HG02973 (cell line): Measurements from ENCODE around the gene RFTN2.
"Not testable (repeated sequence)": the region's sequence is repeated elsewhere in the genome, so short reads cannot be mapped to it uniquely, and the experiment has no call there.

Experiments
- ATAC-seq: cut with Tn5 transposase; IDR thresholded peaks from one replicate; pipeline ENCODE4 v1.9.1; 2021; ENCODE audit warnings: moderate library complexity; ENCODE audit not compliant: unreplicated experiment

RFTN2 gene, protein sequence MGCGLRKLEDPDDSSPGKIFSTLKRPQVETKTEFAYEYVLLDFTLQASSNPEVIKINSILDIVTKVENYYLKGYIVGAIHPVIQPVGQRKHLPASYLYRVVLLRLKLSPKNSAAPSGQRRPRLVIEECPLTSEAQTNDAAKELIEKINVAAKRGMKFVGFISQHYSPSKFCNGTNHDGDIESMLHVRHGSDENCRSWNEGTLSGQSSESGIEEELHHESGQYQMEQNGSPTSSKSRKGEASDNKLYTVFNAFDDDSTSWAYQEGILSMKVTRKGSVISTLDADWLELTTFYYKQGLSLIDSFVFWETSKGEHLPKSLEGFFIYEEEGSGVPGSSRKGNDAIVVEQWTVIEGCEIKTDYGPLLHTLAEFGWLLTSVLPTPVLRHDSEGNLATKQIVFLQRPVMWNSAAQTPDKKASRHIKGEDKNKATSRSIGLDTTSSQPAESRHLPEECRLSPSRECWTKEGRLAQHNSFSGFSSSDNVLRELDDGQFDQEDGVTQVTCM

DNA sequence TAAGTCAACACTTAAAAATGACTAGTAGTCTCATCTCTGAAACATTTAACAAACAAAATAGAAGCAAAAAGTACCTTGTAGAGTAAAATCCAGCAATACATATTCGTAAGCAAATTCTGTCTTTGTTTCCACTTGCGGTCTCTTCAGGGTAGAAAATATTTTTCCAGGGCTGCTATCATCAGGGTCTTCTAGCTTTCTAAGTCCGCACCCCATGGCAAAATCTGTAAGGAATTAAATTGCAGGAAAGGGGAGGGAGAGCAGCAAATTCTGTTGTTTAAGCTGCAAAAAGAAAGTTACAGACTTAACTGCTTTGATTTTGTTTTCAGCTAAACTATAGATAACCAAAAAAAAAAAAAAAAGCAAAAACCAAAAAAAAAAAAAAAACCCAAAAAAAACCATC is at the start of gene RFTN2:
TSS of gene RFTN2 (minus strand) at position 342 of the 400 bp plus-strand sequence. CDS start at position 213, 129 bp downstream.
- no peak for ATAC-seq

DNA sequence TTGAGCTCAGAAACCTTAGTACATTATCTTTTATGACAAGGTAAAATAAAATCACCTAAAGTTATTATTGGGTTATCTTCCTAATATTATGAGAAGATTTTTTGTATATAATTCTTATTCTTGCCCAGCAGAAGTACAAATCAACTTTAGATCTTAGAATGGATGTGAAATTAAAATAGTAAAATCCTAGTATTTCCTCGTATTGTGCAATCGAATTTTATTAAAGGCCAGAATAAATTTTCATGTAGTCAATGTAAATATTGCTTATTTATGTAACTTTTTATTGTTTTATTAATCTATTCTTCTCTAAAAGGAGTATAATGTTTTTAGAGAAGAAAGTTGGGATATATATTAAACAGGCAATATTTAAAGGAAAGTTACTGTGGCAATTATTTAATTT is 42.5 kb upstream of the RFTN2 start:
- ATAC-seq: no peak

DNA sequence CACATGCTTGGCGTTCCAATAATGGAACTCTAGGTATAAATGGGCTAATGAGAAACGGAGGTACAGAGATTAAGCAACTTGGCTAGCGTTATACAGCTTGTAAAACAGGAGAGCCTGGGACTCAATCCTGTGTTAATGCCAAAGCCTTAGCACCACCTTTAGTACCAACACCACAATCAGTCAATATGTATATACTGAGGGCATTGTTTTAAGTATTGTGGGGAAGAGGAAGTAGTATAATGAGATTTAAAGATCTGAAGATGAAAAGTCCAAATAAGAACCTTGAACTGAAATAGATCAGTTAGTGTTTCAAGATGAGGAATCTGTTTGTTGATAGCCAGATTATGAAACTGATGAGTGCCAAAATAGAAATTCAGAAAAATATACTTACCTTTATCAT is 37.9 kb upstream of the RFTN2 start:
- ATAC-seq: no peak

DNA sequence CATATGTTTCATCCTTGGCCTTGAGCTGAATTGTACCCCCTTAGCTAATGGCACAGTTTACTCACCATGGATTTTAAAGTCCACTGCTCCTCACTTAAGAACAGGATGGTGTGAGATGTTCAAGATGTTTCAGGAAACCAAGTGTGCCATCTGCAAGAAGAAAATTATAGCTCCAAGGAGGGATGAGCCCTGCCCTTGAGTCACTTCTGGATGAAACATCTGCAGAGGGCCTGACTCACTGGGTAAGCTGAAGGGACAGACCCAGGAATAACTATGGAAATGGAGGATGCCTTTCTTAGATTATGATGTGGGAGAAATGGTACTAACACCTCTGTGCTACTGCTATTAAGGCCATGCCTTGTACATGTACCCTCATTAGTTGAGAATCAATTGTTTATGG is 36.2 kb upstream of the RFTN2 start:
- no peak for ATAC-seq

DNA sequence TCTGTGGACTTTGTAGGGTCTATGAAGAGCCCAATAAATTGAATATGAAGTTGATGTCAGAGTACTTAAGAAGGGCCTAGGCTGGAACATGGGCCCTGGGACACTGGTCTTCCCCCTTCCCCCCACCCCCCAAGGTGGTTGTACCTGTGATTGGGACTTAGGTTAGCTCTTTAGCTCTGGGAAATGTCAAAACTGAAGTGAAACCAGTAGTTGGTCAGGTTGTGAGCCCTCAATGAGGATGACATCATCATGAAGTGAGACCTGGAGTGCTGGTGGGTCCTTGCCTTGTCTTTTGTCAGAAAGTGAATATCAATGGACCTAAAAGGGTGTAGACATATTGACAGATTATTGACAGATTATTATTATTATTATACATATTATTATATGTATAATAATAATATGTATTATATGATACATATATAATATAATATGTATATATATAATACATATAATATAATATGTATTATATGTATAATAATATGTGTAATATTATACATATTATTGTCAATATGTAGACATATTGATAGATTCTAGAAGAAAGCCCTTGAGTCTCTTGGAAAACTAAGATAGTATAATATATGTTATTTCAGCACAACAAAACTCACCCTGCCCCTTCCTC is 35.1 kb upstream of the RFTN2 start:
- peak; percentile 86 for ATAC-seq

DNA sequence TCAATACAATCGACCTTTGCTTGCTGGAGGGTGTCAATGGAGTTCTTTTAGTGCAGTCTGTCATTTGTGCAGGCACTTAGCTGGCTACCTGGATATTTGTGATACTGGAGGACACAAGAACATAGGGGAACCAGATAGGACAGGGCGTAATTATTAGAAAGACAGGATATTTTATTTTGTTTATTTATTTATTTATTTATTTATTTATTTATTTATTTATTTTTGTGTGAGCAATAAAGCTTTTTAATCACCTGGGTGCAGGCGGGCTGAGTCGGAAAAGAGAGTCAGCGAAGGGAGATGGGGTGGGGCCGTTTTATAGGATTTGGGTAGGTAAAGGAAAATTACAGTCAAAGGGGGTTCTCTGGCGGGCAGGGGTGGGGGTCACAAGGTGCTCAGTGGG is 33.8 kb upstream of the RFTN2 start:
- ATAC-seq: not testable (repeated sequence)

DNA sequence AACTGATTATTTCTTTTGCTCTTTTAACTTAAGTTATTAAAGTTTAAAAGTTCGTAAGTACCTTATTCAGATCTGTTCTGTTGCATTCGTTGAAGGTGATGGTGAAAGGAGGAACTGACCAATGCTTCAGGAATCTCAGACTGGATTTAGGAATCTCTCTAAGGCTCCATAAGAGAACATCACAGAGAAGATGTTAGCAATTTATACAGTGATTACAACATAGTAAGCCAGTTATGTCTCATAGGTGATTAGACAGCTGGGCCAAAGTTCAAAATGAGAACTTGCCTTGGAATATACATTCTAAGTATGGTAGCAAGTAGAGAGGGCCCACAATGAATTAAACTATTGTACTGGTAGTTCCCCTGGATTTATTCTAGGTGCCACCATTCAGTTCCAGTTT is 32.9 kb upstream of the RFTN2 start:
- no peak for ATAC-seq

DNA sequence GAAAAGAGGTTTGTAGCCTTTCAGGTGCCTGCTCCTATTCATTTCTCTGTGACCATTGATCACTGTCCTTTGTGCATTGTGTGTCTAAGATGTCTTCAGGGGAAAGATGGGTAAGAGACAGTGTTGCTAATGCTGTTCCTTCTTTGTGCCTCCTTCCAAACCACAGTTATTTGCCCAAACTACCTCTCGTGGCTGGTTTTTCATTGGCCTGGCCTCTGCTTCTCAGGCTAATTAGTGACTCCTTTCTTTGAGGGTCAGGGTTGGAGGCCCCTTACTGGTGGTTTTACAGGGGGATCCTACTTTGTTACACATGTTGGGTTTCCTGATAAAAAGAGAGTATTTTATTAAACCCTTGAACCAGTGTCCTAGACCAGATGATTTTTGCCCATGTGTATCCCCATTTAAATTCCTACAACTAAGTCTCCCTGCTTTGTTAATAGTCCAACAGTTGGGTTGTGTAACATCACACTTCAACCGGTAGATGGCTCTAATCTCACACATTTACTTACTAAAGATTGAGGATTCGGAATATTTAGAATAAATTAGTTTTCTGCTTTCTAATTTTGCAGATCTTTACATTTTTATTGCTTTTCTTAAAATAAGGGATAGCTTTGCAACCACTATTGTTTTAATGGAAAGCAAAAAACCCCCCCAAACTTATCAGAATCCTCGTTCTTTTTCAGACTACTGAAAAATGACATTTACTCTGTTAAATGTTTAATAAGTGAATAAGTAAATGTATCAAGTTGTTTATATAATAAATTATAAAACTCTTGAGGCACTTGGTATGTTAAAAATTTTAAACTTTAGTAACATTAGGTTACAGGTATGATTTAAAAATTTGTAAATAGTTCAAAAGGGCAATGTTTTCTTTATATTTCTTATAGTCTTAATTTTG is 32.2 kb upstream of the RFTN2 start:
- no peak for ATAC-seq

DNA sequence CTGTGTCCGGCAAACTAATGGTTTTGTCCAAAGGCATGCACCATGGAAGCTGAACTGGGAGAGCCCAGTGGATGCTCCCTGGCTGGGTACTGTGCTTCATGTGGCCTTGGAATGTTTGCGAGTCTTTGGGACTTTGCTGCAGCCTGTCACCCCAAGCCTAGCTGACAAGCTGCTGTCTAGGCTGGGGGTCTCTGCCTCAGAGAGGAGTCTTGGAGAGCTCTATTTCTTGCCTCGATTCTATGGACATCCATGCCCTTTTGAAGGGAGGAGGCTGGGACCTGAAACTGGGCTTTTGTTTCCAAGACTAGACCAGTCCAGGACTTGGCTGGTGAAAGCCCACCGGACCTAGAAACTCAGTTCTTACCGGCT is 31.4 kb upstream of the RFTN2 start:
- ATAC-seq: no peak

DNA sequence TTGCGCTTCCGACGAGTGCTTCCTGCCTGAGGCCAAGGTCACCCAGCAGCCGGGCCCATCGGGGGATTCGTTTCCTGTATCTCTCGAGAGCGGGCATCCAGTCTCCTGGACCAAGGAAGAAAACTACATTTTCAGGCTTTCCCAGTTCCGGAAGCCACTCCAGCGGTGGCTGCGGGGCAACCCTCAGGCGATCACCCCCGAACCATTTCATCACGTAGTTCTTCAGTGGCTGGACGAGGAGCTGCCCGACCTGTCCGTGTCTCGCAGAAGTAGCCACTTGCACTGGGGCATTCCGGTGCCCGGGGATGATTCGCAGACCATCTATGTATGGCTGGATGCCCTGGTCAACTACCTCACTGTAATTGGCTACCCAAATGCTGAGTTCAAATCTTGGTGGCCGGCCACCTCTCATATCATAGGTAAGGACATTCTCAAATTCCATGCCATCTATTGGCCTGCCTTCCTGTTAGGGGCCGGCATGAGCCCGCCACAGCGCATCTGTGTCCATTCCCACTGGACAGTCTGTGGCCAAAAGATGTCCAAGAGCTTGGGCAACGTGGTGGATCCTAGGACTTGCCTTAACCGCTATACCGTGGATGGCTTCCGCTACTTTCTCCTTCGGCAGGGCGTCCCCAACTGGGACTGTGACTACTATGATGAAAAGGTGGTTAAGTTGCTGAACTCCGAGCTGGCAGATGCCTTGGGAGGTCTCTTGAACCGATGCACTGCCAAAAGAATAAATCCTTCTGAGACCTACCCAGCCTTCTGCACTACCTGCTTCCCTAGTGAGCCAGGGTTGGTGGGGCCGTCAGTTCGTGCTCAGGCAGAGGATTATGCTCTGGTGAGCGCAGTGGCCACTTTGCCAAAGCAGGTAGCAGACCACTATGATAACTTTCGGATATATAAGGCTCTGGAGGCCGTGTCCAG is 30.8 kb upstream of the RFTN2 start:
- ATAC-seq: no peak

DNA sequence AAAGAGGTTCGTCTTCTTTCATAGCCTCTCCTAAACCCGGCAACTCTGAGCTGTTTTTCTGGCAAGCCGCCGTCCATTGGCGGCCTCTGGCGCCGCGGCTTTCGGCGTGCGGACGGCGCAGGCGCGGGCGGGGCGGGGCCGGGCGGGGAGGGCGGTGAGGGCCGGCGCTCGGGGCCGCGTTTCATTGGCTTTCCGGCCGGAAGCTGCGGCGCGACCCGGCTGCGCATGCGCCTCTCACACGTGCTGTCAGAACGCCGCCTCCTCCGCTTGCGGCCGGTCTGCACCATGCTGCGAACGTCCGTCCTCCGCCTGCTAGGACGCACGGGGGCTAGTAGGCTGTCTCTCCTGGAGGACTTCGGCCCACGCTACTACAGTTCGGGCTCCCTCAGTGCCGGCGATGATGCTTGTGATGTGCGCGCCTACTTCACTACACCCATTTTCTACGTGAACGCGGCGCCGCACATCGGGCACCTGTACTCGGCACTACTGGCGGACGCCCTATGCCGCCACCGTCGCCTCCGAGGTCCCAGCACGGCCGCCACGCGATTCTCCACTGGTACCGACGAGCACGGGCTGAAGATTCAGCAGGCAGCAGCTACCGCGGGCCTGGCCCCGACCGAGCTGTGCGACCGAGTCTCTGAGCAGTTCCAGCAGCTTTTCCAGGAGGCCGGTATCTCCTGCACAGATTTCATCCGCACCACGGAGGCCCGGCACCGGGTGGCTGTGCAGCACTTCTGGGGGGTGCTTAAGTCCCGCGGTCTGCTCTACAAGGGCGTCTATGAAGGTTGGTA is 29.9 kb upstream of the RFTN2 start, which contains the start of gene MARS2:
TSS of gene MARS2 (plus strand) at position 249 of the 791 bp plus-strand sequence. CDS start at position 286, 37 bp downstream.
- ATAC-seq: peak; percentile 80

DNA sequence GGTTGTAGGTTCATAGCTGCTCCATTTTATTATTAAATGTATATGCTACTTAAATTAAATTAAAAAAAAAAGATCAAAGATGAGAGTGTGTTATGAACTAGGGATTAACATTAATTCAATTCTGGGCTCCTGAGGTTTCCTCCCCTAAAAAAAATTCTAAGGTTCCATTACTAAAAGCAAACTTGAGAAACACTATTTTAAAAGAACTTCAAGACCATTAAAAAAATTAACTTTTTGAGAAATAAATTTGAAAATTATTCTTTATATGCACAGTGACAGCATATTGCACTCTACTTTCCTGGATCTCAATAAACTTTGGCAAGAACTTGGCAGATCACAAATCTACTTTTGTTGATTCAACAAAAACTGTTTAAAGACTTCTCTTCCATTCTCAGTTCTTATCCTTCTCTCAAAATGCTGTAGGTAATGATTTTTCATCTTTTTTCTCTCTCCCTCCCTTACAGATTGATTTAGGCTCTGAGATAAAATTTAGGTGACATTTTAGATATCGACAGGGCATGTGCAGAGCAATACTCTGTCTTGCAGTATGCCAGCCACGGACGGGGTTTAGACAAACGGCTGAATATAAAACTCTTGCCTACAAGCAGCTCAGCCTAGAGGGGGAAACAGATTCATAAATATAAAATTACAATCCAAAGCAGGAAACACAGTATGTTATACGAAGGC is 29.2 kb upstream of the RFTN2 start:
- ATAC-seq: peak; percentile 30

DNA sequence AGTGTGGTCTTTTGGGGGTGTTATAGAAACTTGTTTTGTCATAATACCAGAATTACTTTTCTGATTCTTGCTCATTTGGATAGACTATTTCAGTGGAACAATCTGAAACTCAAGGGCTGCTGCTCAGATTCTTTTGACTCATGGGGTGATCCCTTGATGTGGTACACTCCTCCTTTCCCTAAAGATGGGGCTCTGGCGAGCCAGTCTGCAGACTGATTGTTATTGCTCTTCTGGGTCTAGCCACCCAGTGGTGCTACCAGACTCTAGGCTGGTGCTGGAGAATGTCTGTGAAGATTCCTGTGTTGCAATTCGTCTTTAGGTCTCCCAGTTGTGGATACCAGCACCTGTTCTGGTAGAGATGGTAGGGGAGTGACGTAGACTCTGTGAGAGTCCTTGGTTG is 25.6 kb upstream of the RFTN2 start:
- ATAC-seq: no peak

DNA sequence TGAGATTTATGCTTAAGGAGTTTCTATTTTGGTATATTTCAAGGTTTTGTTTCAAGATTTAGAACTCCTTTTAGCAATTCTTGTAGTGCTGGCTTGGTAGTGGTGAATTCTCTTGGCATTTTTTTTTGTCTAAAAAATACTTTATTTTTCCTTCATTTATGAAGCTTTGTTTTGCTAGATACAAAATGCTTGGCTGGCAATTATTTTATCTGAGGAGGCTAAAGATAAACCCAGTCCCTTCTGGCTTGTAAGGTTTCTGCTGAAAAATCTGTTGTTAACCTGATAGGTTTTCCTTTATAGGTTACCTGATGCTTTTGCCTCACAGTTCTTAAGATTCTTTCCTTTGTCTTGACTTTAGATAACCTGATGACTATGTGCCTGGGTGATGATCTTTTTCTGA is 24.3 kb upstream of the RFTN2 start:
- ATAC-seq: not testable (repeated sequence)

DNA sequence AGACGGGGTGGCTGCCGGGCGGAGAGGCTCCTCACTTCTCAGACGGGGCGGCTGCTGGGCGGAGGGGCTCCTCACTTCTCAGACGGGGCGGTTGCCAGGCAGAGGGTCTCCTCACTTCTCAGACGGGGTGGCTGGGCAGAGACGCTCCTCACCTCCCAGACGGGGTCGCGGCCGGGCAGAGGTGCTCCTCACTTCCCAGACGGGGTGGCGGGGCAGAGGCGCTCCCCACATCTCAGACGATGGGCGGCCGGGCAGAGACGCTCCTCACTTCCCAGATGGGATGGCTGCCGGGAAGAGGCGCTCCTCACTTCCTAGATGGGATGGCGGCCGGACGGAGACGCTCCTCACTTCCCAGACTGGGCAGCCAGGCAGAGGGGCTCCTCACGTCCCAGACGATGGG is 21.2 kb upstream of the RFTN2 start:
- not testable (repeated sequence) for ATAC-seq

DNA sequence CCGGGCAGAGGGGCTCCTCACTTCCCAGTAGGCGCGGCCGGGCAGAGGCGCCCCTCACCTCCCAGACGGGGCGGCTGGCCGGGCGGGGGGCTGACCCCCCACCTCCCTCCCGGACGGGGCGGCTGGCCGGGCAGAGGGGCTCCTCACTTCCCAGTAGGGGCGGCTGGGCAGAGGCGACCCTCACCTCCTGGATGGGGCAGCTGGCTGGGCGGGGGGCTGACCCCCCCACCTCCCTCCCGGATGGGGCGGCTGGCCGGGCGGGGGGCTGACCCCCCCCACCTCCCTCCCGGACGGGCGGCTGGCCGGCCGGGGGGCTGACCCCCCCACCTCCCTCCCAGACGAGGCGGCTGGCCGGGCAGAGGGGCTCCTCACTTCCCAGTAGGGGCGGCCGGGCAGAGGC is 20.6 kb upstream of the RFTN2 start:
- not testable (repeated sequence) for ATAC-seq

DNA sequence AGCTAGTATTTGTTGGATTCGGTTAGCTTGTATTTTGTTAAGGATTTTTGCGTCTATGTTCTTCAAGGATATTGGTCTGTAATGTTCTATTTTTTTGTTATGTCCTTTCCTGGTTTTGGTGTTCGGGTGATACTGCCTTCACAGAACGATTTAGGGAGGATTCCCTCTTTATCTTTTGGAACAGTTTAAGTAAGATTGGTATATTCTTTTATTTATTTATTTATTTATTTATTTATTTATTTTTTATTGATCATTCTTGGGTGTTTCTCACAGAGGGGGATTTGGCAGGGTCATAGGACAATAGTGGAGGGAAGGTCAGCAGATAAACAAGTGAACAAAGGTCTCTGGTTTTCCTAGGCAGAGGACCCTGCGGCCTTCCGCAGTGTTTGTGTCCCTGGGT is 19.8 kb upstream of the RFTN2 start:
- not testable (repeated sequence) for ATAC-seq

DNA sequence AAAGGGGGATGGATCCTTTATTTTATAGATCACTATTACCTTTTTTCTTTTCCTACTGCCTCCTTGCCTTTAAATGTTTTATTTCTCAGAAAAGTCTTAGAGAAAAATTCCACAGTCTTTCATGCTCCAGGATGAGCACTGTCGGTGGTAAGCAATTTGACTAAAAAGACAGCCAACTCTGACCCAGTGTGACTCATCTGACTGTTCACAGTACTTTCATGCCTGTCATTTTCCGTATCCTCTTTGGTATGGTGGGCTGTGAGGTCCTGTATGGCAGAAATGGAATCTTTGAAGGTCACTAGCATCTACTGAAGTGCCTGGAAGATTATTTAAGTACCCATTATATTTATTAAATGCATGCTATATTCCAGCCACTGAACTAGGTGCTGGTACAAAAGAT is 2.1 kb upstream of the RFTN2 start:
- ATAC-seq: no peak

DNA sequence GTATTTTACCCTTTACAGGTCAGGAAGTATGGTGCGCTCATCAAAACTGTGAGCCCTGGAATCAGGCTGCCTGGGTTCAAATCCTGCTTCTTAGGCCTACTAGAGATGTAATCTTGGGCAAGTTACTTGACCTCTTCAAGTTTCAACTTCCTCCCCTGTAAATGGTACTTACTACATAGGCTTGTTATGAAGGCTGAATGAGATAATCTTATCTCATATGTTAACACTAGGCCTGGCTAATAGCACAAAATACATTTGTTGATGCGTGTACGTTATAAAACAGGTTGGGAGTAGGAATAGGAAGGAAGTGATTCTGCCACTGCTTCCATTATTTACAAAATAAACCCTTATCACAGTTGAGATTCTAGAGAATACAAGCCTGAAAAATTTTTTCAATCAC is 1.7 kb upstream of the RFTN2 start:
- ATAC-seq: no peak
